K562 (cell line): ENCODE measurements around the gene ERC2. TPM values are rescaled to one million over a fixed set of nuclear protein-coding genes. Genes with fewer than 3 reads are reported as not detected.

Experiments used
- ATAC-seq: fragments of 200-7000 bp; cut with Tn5 transposase; 3 replicates; pipeline ENCODE4 v1.9.1; 2020; ENCODE audit warnings: moderate library complexity
- BruUV-seq: library from RNA; stranded (reverse); fragments of 400-500 nt; replicated peaks from 2 replicates; lab custom pipeline; 2021; lab: Mats Ljungman, UMichigan
- CTCF ChIA-PET: fragments of 300-600 bp; formaldehyde crosslinking; extraction: SDS; loops from one replicate; lab custom pipeline; 2021; ENCODE audit warnings: low intra/inter-chr PET ratio; lab: Yijun Ruan, JAX
- POLR2A ChIA-PET: fragments of 300-600, 350-650 bp; sonication (Branson Sonifier 250); formaldehyde crosslinking; extraction: SDS; loops from one replicate; lab custom pipeline; 2021; ENCODE audit warnings: antibody characterized with exemption, inconsistent platforms; lab: Yijun Ruan, JAX
- DNase-seq, 4 experiments: peaks; one replicate each; pipeline versions ENCODE4 v3.0.0 to v3.0.0-alpha.2; 2011 to 2018; ENCODE audit warnings: low spot score in 3 of 4, mixed read lengths in 3 of 4; ENCODE audit errors: extremely low read depth in 1 of 4
- FAIRE-seq: peaks from 2 replicates; lab custom pipeline; 2011; peaks lifted over from hg19 to GRCh38; lab: Jason Lieb, UNC
- H2AFZ ChIP-seq: 2 replicates; pipeline ENCODE4 v1.6.0; 2011; ENCODE audit warnings: low read depth, low read length, control low read depth, inconsistent platforms
- H3K27ac ChIP-seq: fragments of 200-600 bp; 3 replicates; pipeline ENCODE4 v1.8.0; 2011; ENCODE audit warnings: low read depth, mild to moderate bottlenecking, control low read depth, inconsistent platforms, low read length, moderate library complexity, mixed read lengths; ENCODE audit errors: extremely low read depth
- H3K27me3 ChIP-seq, 2 experiments: fragments of 300-600 bp in 1 of 2; 2 replicates in 1 of 2; 3 replicates in 1 of 2; pipeline versions ENCODE4 v1.6.0 to v1.8.0; 2011; ENCODE audit warnings: inconsistent platforms in 2 of 2, low read length in 2 of 2, mild to moderate bottlenecking in 1 of 2, mixed read lengths in 1 of 2, moderate library complexity in 1 of 2; ENCODE audit not compliant: control insufficient read depth in 2 of 2, insufficient read depth in 2 of 2
- H3K36me3 ChIP-seq: fragments of 300-600 bp; 3 replicates; pipeline ENCODE4 v1.8.0; 2011; ENCODE audit warnings: mild to moderate bottlenecking, low read length, inconsistent platforms; ENCODE audit not compliant: control insufficient read depth, insufficient read depth
- H3K4me1 ChIP-seq, 2 experiments: fragments of 200-600 bp in 1 of 2; replicated peaks in 1 of 2; 2 replicates in 1 of 2; 3 replicates in 1 of 2; pipeline versions ENCODE4 v1.5.1 to v1.8.0; 2011; ENCODE audit warnings: inconsistent platforms in 2 of 2, low read length in 2 of 2, mild to moderate bottlenecking in 1 of 2, mixed read lengths in 1 of 2, moderate library complexity in 1 of 2; ENCODE audit not compliant: control insufficient read depth in 2 of 2, insufficient read depth in 2 of 2
- H3K4me2 ChIP-seq: 2 replicates; pipeline ENCODE4 v1.6.1; 2011; ENCODE audit warnings: low read length, control low read depth, inconsistent platforms, mixed read lengths; ENCODE audit not compliant: insufficient read depth
- H3K4me3 ChIP-seq: fragments of 200-600 bp; sonication (generic), shearing (Covaris generic); 2 replicates; pipeline ENCODE4 v1.5.1; 2016; ENCODE audit warnings: control low read depth, inconsistent platforms
- H3K79me2 ChIP-seq: fragments of 200-600 bp; 3 replicates; pipeline ENCODE4 v1.8.0; 2011; ENCODE audit warnings: low read length, inconsistent platforms; ENCODE audit not compliant: control insufficient read depth, insufficient read depth
- H3K9ac ChIP-seq, 2 experiments: 2 replicates each; pipeline versions ENCODE4 v1.6.0 to v1.6.1; 2011; ENCODE audit warnings: low read depth in 2 of 2, low read length in 2 of 2, control low read depth in 1 of 2, inconsistent platforms in 1 of 2, mild to moderate bottlenecking in 1 of 2, mixed read lengths in 1 of 2; ENCODE audit not compliant: insufficient read depth in 1 of 2
- H3K9me1 ChIP-seq: one replicate; pipeline ENCODE4 v1.6.0; 2011; ENCODE audit warnings: inconsistent platforms, mild to moderate bottlenecking, low read length, moderate library complexity; ENCODE audit not compliant: control insufficient read depth, insufficient read depth
- H3K9me3 ChIP-seq: replicated peaks from 2 replicates; pipeline ENCODE4 v1.5.1; 2011; ENCODE audit warnings: low read depth, low read length, inconsistent platforms; ENCODE audit not compliant: control insufficient read depth, insufficient read depth
- H4K20me1 ChIP-seq: replicated peaks from 2 replicates; pipeline ENCODE4 v1.6.1; 2011; ENCODE audit warnings: low read length, inconsistent platforms, mixed read lengths; ENCODE audit not compliant: control insufficient read depth, insufficient read depth
- HDAC3 ChIP-seq: fragments of 450-650 bp; IDR thresholded peaks from 2 replicates; pipeline ENCODE4 v1.6.1; 2018; ENCODE audit warnings: borderline replicate concordance, mild to moderate bottlenecking, moderate library complexity; ENCODE audit not compliant: partially characterized antibody
- HMG20A ChIP-seq: fragments of 450-650 bp; formaldehyde crosslinking; conservative IDR thresholded peaks from 2 replicates; pipeline ENCODE4 v1.4.0; 2020; ENCODE audit warnings: mild to moderate bottlenecking, mixed read lengths
- HMGXB4 ChIP-seq: sonication (generic); formaldehyde crosslinking; IDR thresholded peaks from 2 replicates; pipeline ENCODE4 v1.8.1; 2023; ENCODE audit warnings: mild to moderate bottlenecking, missing genetic modification reagents
- MEF2D ChIP-seq: conservative IDR thresholded peaks from 2 replicates; pipeline ENCODE4 v1.6.1; 2016; ENCODE audit warnings: low read depth, missing genetic modification characterization, missing compliant biosample characterization
- NCOA2 ChIP-seq, 2 experiments: fragments of 450-650 bp; IDR thresholded peaks; 2 replicates each; pipeline ENCODE4 v1.6.1; 2018; ENCODE audit warnings: mild to moderate bottlenecking in 2 of 2, moderate library complexity in 1 of 2; ENCODE audit not compliant: partially characterized antibody in 2 of 2
- PTRF ChIP-seq: fragments of 450-650 bp; IDR thresholded peaks from 2 replicates; pipeline ENCODE4 v1.6.1; 2016; ENCODE audit warnings: mild to moderate bottlenecking, missing genetic modification characterization, missing compliant biosample characterization
- RCOR1 ChIP-seq, 2 experiments: IDR thresholded peaks; 2 replicates each; pipeline ENCODE4 v1.6.1; 2012; ENCODE audit warnings: low read depth in 2 of 2, low read length in 2 of 2, borderline replicate concordance in 1 of 2, improper control_type of control experiment in 1 of 2
- STAT6 ChIP-seq: sonication (generic); formaldehyde crosslinking; IDR thresholded peaks from 2 replicates; pipeline ENCODE4 v1.8.1; 2023; ENCODE audit warnings: mild to moderate bottlenecking, missing genetic modification reagents
- YY1 ChIP-seq, 3 experiments: IDR thresholded peaks; 2 replicates each; pipeline ENCODE4 v1.6.1; 2011; ENCODE audit warnings: low read length in 2 of 3, mild to moderate bottlenecking in 2 of 3, moderate library complexity in 2 of 3, borderline replicate concordance in 1 of 3, control low read depth in 1 of 3, low read depth in 1 of 3; ENCODE audit not compliant: insufficient read depth in 3 of 3, insufficient replicate concordance in 2 of 3, control insufficient read depth in 1 of 3, insufficient read length in 1 of 3; ENCODE audit errors: extremely low read depth in 1 of 3
- ZBTB12 ChIP-seq: fragments of 250-450 bp; sonication (Bioruptor Pico); IDR thresholded peaks from 2 replicates; pipeline ENCODE4 v1.4.0; 2020
- ZNF518B ChIP-seq: fragments of 250-450 bp; sonication (Bioruptor Pico); IDR thresholded peaks from 2 replicates; pipeline ENCODE4 v1.5.0; 2021; ENCODE audit warnings: mild to moderate bottlenecking, moderate library complexity
- ZNF778 ChIP-seq: fragments of 450-650 bp; formaldehyde crosslinking; IDR thresholded peaks from 2 replicates; pipeline ENCODE4 v1.4.0; 2020; ENCODE audit warnings: mild to moderate bottlenecking, moderate library complexity
- WGBS: fragments of 100-300 bp; shearing (Covaris generic); methylation state at CpG from one replicate; pipeline ENCODE4 v1.1.6; 2016; ENCODE audit warnings: low coverage, mixed read lengths; ENCODE audit not compliant: insufficient coverage; ENCODE audit errors: missing lambda C conversion rate; 5-methylcytosine and 5-hydroxymethylcytosine counted together
- in situ Hi-C: fragments of 300-500 bp; cut with MboI; formaldehyde crosslinking; loops from 4 replicates; pipeline ENCODE4 v1.15.0; 2018; ENCODE audit warnings: inconsistent platforms, mixed read lengths
- intact Hi-C: fragments of 100-400 bp; cut with micrococcal nuclease; formaldehyde crosslinking; loops from 2 replicates; pipeline ENCODE4 v1.14.2; 2022
- polyA plus RNA-seq, 8 experiments: library from polyadenylated mRNA; depleted of rRNA in 4 of 8; stranded (reverse) in 5 of 8; unstranded in 3 of 8; fragments of >200 nt; fragmentation: Nextera tagmentation in 2 of 8; fragmentation: Illumina TruSeq in 1 of 8; extraction: Ambion mirVana in 2 of 8; extraction: Trizol in 1 of 8; gene quantifications; 2 replicates each; pipeline versions ENCODE4 v1.2.1 to v1.2.3, GENCODE V29; 2011 to 2014; ENCODE audit warnings: inconsistent platforms in 1 of 8, missing spikeins in 1 of 8
- total RNA-seq, 7 experiments: library from RNA; depleted of rRNA in 6 of 7; stranded (reverse); fragments of >200 nt in 6 of 7; fragmentation: Illumina TruSeq in 2 of 7; extraction: Trizol in 2 of 7; gene quantifications; 2 replicates each; pipeline versions ENCODE4 v1.2.1 to v1.2.3, GENCODE V29; 2011 to 2021; ENCODE audit warnings: low replicate concordance in 1 of 7

ERC2 gene
- total and polyA plus RNA-seq, 9 of the 15 experiments (the other 6 are each of a cell fraction or from before 2014, with no cell fraction given): 0.04 to 0.18 (median 0.07) TPM; not detected in 2

- 0% methylated on average over 6 of the region's 6 CpGs for WGBS
- intact Hi-C loops: no loop called here
- CTCF ChIA-PET: no interaction called here
- TF ChIP-seq ZBTB12 (CRISPR knock-in tag) (no peak), STAT6 (no peak), RCOR1 (IDR thresholded peaks at IDR 0.05; ENCODE audit: borderline replicate concordance in 1 of 2, low read depth in 2 of 2, low read length in 2 of 2) (no peak), HMG20A (CRISPR knock-in tag) (no peak), HDAC3 (no peak), YY1 (IDR thresholded peaks at IDR 0.05; ENCODE audit: borderline replicate concordance in 1 of 3, control insufficient read depth in 1 of 3, extremely low read depth in 1 of 3, insufficient read depth in 3 of 3, insufficient read length in 1 of 3, insufficient replicate concordance in 2 of 3, low read depth in 1 of 3, low read length in 2 of 3) (no peak), ZNF518B (CRISPR knock-in tag) (no peak), MEF2D (tag) (no peak), HMGXB4 (no peak), ZNF778 (no peak), PTRF (tag) (no peak), NCOA2 (IDR thresholded peaks at IDR 0.05; ENCODE audit: partially characterized antibody in 2 of 2) (no peak)
Observed at GRCh38 chr3:56101576-56101975, 366.7 kb downstream of the ERC2 start.

More at GRCh38 chr3:56101576-56101975, 366.7 kb downstream of the ERC2 start:
- FAIRE-seq (no peak), ATAC-seq (no peak), DNase-seq (no peak)
- Histone ChIP-seq H3K79me2 (no peaks in the 10 kb centered on the region), H3K4me3 (no peak overlapping the region), H2AFZ (no peak overlapping the region), H3K9me1 (no peaks in the 10 kb centered on the region), H3K27ac (no peak overlapping the region), H3K4me1 (no peaks in the 10 kb centered on the region), H3K36me3 (no peaks in the 10 kb centered on the region), H3K9me3 (no peaks in the 10 kb centered on the region), H3K27me3 (no peaks in the 10 kb centered on the region), H3K4me2 (no peak overlapping the region), H4K20me1 (no peaks in the 10 kb centered on the region), H3K9ac (no peak overlapping the region)
- BruUV-seq: no TSS peak
- in situ Hi-C loops: no loop called here
- POLR2A ChIA-PET: interaction anchor here (0.9 kb wide), 1 partner anchor 11 kb away, joined by 3 read pairs; no protein-coding TSS in a partner anchor
